GM12801 (cell line): ENCODE data around the gene FCHO2.

Experiments
- TF ChIP-seq, protein P1 (sequence below): IDR thresholded peaks from one replicate; pipeline ENCODE4 v1.5.1; 2011; ENCODE audit warnings: control low read depth; ENCODE audit not compliant: insufficient read length; ENCODE audit errors: extremely low read depth

FCHO2 gene

DNA sequence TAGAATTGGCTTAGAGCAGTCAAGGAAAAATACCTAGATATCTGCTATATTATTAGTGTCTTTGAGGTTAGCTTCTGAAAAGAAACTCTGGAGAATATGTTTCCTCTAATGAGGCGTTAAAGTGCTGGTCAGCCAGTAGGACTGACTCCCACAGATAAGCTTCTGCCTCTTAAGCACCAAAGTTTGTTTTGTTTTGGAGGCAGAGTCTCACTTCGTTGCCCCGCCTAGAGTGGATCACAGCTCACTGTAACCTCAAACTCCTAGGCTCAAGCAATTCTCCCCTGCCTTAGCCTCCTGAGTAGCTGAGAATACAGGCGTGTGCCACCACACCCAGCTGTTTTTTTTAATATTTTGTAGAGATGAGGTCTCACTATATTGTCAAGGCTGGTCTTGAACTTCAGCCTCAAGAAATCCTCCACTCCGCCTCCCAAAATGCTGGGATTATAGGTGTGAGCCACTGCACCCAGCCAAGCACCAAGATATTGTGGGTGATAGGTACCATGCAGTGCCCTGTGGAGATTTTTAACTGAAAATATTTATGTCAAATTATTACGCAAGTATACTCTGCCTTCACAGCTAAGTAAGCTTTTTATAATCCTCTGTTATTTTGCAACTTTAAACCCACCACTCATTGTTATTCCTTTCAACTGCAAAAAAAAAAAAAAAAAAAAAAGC lies 139.9 kb downstream of the FCHO2 start:
- TF ChIP-seq, protein P1, sequence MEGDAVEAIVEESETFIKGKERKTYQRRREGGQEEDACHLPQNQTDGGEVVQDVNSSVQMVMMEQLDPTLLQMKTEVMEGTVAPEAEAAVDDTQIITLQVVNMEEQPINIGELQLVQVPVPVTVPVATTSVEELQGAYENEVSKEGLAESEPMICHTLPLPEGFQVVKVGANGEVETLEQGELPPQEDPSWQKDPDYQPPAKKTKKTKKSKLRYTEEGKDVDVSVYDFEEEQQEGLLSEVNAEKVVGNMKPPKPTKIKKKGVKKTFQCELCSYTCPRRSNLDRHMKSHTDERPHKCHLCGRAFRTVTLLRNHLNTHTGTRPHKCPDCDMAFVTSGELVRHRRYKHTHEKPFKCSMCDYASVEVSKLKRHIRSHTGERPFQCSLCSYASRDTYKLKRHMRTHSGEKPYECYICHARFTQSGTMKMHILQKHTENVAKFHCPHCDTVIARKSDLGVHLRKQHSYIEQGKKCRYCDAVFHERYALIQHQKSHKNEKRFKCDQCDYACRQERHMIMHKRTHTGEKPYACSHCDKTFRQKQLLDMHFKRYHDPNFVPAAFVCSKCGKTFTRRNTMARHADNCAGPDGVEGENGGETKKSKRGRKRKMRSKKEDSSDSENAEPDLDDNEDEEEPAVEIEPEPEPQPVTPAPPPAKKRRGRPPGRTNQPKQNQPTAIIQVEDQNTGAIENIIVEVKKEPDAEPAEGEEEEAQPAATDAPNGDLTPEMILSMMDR = no peak

DNA sequence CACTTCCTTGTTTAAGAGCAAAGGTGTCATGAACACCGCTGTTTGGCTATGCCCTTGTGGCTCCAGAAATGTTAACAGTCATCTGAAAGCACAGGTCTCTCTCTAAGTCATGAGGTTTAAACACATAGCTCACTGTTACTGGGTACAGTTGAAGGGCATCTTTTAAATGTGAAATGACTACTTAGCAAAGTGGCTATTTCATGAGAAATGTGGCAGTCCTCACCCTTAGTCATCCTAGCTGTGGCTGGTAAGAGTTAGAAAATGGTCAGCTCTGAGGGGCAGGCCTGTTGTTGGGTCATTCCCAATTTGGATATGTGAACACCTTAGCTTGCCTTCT lies 140.4 kb downstream of the FCHO2 start:
- TF ChIP-seq, protein P1 = no peak

DNA sequence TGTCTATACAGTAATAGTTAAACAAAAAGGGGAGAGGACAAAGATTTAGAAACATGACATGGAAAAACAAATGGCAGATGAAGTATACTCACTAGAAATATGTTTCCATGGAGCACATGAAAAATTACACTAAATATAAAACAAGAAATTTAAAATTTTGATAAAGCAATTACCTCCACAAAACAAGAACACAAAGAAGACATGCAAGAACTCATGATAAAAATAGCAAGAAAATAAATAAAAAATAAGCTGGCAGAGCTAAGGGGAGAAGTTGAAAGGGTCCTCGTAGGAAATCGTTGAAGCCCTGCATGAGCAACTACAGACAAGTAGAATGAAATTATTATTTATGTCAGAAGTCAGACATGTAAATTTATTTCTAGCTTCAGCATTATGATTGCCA lies 141.9 kb downstream of the FCHO2 start:
- TF ChIP-seq, protein P1 = no peak

DNA sequence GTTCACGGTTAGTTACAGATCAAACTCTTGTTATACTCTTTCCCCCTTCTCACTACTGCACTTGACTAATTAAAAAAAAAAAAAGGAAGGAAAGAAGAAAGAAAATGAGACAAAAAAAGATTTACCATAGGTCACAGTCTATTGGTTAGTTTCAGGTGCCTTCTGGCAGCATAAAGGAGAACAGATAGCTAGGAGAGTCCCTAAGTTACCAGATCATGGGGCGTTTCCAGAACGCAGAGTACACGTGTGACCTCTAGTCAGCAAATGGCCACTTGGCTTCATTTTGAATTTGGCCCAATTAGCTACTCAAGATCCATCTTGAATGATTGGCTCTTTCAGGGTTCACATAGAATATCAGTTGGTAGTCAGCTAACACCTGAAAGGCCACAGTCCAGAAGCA lies 144.3 kb downstream of the FCHO2 start:
- TF ChIP-seq, protein P1 = no peak

DNA sequence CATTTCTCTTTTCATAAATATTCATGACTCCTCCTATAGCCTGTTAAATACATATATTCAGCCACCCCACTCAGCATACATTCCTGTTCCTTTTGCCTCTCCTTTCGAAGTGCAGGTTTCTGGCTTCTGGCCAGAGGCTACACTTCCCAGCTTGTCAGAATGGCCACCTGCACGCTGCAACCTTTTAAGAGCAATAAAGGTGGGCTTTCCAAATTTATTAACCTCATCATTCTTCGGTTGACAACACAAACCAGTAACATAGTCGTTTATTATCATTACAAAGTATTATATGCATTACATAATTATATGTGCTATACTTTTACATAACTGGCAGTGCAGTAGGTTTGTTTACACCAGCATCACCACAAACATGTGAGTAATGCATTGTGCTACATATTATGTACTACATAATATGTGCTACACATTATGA lies 148.0 kb downstream of the FCHO2 start:
- TF ChIP-seq, protein P1 = no peak

DNA sequence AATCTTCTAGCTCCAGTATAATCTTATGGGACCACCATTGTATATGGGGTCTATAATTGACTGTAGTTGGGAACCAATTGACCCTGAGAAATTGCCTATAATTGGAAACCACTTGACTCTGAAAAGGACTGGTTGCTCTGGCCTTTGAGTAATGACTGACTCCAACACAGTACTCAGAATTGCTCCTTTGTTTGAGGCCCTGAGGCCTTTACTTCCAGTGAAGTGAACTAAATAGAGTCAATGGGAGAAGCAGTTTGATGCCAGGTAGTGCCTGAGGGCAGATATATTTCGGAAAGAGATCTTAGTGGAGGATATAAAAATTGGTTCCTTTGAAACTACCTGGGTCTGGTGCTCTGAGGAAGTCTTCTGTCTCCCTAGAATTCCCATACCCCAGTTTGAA lies 148.5 kb downstream of the FCHO2 start:
- TF ChIP-seq, protein P1 = no peak

DNA sequence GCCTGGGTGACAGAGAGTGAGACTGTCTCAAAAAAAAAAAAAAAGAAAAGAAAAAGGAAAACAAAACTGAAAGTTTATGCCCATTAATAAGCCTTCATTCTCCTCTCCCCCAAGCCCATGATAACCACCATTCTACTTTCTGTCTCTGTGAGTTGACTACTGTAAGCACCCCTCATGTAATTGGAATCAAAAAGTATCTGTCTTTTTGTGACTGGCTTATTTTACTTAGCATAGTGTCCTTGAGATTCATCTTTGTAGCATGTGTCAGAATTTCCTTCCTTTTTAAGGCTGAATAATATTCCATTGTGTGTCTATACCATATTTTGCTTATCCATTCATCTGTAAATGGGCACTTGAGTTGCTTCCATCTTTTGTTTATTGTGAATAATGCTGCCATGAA lies 150.5 kb downstream of the FCHO2 start:
- TF ChIP-seq, protein P1 = no peak
